BJ (cell line): ENCODE data around the gene COMMD4. TPM values are rescaled to one million over a fixed set of nuclear protein-coding genes. Genes with fewer than 3 reads are reported as not detected.

Source experiments
- CTCF ChIA-PET: fragments of 350-600 bp; formaldehyde crosslinking; extraction: SDS; loops from one replicate; lab custom pipeline; 2021; ENCODE audit warnings: antibody characterized with exemption, inconsistent platforms; lab: Yijun Ruan, JAX
- POLR2A ChIA-PET: fragments of 300-600 bp; sonication (Branson Sonifier 250); formaldehyde crosslinking; extraction: SDS; loops from one replicate; lab custom pipeline; 2021; ENCODE audit warnings: antibody characterized with exemption; lab: Charles Lee
- DNase-seq: peaks from one replicate; pipeline ENCODE4 v3.0.0-alpha.2; 2011; ENCODE audit warnings: low read depth
- H3K27me3 ChIP-seq: 2 replicates; pipeline ENCODE4 v1.6.0; 2011; ENCODE audit warnings: low read length; ENCODE audit not compliant: control insufficient read depth, insufficient read depth
- H3K36me3 ChIP-seq: 2 replicates; pipeline ENCODE4 v1.5.1; 2011; ENCODE audit warnings: low read length; ENCODE audit not compliant: control insufficient read depth, insufficient read depth
- H3K4me3 ChIP-seq: 2 replicates; pipeline ENCODE4 v1.5.1; 2011; ENCODE audit warnings: low read depth, mild to moderate bottlenecking, control low read depth, low read length
- CTCF ChIP-seq: IDR thresholded peaks from 2 replicates; pipeline ENCODE4 v1.5.1; 2011; ENCODE audit warnings: low read depth, mild to moderate bottlenecking, control low read depth, inconsistent platforms, low read length, moderate library complexity; ENCODE audit not compliant: insufficient read depth
- polyA plus RNA-seq: library from polyadenylated mRNA; depleted of rRNA; stranded (reverse); fragments of >200 nt; gene quantifications from 2 replicates; pipeline ENCODE4 v1.2.3, GENCODE V29; 2011

COMMD4 gene
- polyA plus RNA-seq, 1 experiment = 142 TPM

GRCh38 chr15:75350601-75351361, 14.9 kb downstream of the COMMD4 start:
- peaks cover 12% of the 10 kb centered on the region for H3K27me3 ChIP-seq
- no peak for DNase-seq
- no peak for TF ChIP-seq CTCF
- H3K36me3 ChIP-seq = peaks cover 10% of the 10 kb centered on the region
- ChIA-PET POLR2A (no interaction called here), CTCF (interaction anchor here (1.9 kb wide), 1 partner anchor 17 kb away, joined by 5 read pairs; no protein-coding TSS in a partner anchor)
- no peak overlapping the region for H3K4me3 ChIP-seq

GRCh38 chr15:75352186-75353080, 16.6 kb downstream of the COMMD4 start:
- Histone ChIP-seq H3K27me3 (peaks cover 10% of the 10 kb centered on the region), H3K36me3 (peaks cover 18% of the 10 kb centered on the region), H3K4me3 (no peak overlapping the region)
- no peak for DNase-seq
- CTCF ChIA-PET = interaction anchor here (1.7 kb wide), 1 partner anchor 16 kb away, joined by 13 read pairs; the partner anchor contains the start of gene MAN2C1
- POLR2A ChIA-PET = no interaction called here
- TF ChIP-seq CTCF = no peak

- no peak for TF ChIP-seq CTCF
- H3K27me3 ChIP-seq = peaks cover 6% of the 10 kb centered on the region; the same call in 1 of the 2 replicates
Measured at GRCh38 chr15:75353604-75354003, 17.7 kb downstream of the COMMD4 start.

GRCh38 chr15:75354454-75354853, 18.6 kb downstream of the COMMD4 start:
- no peak for DNase-seq
- Histone ChIP-seq H3K36me3 (peaks cover 30% of the 10 kb centered on the region), H3K27me3 (peaks cover 2% of the 10 kb centered on the region; the same call in 1 of the 2 replicates), H3K4me3 (no peak overlapping the region)
- TF ChIP-seq CTCF = no peak
- CTCF ChIA-PET = interaction anchor here (1.5 kb wide), 1 partner anchor 14 kb away, joined by 3 read pairs; the partner anchor contains the start of gene MAN2C1
- POLR2A ChIA-PET = no interaction called here

More at GRCh38 chr15:75353604-75354003, 17.7 kb downstream of the COMMD4 start:
- ChIA-PET CTCF (interaction anchor here (1.7 kb wide), 1 partner anchor 14 kb away, joined by 13 read pairs; the partner anchor contains the start of gene MAN2C1), POLR2A (no interaction called here)
- Histone ChIP-seq H3K36me3 (peaks cover 24% of the 10 kb centered on the region), H3K4me3 (no peak overlapping the region)
- DNase-seq = no peak
